GM18526 (cell line): ENCODE data around the gene INTS2.
A peak's percentile ranks its signal among the peaks of the same experiment; 100 is the strongest.

ENCODE experiments used
- POLR2A ChIP-seq: IDR thresholded peaks from 3 replicates; pipeline ENCODE4 v1.6.1; 2011; ENCODE audit not compliant: insufficient read length; ENCODE audit errors: extremely low read depth

The INTS2 gene

DNA sequence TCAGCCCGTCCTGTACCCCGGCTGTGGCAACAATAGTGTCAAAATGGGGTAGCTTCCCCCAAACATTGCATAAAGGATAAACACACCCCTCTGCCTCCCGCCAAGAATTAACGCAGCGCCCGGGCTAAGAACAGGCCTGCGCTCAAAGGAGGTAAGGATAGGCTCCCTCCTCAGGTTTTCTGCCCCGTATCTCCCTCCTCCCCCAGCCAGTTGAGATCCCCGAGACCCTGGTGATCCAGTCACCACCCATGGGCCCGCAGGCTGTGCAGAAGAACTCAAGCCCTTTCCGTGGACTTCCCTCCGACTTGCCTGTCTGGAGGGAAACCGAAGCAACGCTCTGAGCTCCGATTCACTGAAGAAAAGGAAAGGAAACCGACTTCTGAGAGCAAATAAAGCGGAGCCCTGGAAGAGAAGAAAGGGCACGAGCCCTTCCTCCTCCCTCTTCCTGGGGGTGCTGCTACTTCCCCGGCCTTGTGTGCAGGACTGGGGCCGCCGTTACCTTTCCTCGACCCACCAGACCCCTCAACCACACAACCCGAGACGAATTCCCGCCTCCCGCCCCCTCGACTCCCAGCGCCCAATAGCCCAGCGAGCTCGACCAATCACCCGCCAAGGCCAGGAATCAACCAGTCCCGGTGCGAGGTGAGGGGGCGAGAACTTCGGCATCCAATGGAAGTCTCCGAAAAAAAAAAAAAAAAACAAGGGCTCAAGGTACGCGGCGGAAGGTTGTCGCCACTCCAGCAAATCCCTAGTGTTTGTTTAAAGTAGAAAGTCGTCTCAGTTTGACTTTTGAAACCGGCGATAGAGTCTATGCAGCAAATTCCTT lies 64.6 kb downstream of the INTS2 start, which contains the start of gene BRIP1:
BRIP1 (minus strand) TSS at position 554 of the 826 bp plus-strand sequence. CDS start 1,989 bp downstream, outside the sequence.
- TF ChIP-seq POLR2A, result peak; percentile 65

DNA sequence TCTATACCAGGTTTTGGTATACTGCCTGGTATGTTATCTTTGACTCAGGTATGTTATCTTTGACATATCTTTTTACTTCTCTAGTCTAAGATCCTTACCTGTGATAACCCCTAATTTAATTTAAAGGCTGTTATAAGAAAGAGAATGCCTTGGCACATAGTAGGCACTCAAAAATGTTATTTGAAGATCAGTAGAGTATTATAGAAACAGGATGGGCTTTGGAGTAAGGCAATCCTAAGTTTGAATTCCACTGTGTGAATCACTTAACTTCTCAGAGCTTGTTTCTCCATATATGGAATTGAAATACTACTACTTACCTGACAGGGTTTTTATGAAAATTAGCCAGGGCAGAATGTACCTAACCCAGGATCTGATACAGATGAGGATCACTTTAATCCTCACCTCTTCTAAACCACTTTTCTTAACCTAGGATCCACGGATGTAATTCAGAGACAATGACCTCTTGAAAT lies 65.6 kb downstream of the INTS2 start:
- TF ChIP-seq POLR2A, result no peak

DNA sequence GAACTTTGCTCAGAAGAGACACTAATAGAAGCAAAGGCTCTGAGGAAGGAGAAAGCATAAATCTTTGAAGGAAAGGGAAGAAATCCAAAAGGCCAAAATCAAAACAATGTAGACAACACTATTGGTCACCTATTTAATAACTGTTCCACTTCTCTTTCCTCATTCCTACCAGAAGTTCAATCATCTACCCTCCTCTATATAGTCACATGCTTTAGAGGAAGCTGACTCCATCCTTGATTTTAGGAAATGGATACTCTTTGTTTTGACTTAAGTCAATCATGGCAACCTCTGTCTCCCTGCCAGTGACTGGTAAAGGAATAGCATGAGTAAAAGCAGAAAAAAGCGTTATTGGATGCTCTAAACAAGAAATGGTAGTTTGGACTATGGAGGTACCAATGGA lies 71.7 kb downstream of the INTS2 start:
- no peak for TF ChIP-seq POLR2A

DNA sequence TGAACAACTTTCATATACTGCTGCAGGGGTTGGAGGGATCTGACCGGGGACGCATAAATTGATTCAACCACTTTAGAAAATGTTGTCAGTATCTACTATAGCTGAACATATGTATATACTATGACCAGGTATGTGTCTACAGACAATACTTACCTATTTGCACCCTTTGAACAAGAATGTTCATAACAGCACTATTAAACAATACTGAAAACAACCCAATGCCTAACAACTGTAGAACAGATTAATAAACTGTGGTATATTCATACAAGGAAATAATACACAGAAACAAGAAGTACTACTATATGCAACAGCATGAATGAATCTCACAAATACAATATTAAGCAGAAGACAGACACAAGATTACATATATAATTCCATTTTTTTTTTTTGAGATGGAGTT lies 74.9 kb downstream of the INTS2 start:
- TF ChIP-seq POLR2A, result no peak

DNA sequence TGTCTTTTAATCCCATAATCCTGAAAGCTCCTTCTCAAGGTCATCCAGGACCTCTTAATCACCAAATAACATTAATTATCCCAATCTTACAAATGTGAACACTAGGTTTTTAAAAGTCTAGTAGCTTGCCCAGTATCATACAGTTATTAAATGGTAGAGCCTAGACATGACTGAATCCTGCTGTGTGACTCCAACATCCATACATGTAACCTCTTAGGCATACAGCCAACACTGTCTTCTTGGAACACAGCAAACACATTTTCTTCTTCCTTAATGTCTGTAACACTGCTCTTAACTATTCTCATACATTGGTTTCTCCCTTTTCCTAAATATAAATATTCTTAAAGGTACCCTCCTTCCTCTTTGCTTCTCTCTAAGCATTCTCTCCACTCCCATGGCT lies 78.1 kb downstream of the INTS2 start:
- no peak for TF ChIP-seq POLR2A

DNA sequence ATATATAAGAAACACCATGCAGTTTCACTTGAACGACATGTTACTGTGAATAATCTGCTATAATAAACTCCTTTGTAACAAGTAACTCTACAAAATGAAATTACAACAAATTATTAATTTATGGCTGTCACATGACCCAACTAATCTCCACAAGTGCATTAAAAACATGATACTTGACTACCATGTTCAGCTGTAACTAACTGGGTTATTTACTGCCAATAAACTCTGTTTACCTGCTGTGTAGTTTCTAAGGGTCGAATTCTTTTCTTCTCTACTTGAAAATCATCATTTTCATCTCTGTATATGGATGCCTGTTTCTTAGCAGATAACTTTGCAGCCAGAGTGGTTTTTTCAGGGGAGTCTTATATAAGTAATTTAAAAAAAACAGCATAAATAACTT lies 78.9 kb downstream of the INTS2 start:
- TF ChIP-seq POLR2A, result no peak

DNA sequence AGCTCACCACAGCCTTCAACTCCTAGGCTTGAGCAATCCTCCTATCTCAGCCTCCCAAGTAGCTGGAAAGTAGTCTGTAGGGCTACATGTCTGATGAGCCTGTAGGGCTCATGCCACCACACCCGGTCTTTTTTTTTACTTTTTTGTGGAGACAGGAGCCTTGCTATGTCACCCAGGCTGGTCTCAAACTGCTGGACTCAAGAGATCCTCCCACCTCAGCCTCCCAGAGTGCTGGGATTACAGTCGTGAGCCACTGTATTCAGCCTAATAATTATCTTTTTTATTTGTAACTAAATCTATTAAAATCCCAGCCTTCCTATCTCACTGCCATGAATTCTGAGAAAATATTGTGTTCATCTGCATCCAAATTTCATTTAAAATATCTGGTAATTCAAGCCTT lies 79.5 kb downstream of the INTS2 start:
- no peak for TF ChIP-seq POLR2A

DNA sequence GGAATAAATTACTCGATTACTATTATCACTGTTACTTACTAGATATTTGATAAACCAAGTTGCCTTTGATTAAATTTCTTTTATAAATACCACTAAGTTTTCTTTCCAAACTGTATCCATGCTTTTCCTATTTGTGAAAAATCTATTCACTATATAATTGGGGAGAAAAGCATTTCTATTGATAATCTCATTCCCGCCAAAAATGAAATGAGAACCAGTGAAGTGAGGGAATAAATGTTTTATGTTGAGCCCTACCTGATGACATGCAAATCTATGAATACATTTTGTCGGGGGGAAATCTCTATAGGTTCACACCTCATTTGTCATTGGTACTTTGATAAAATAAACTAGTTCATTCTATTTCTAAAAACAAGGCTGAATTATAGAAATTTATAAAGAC lies 80.1 kb downstream of the INTS2 start:
- no peak for TF ChIP-seq POLR2A

DNA sequence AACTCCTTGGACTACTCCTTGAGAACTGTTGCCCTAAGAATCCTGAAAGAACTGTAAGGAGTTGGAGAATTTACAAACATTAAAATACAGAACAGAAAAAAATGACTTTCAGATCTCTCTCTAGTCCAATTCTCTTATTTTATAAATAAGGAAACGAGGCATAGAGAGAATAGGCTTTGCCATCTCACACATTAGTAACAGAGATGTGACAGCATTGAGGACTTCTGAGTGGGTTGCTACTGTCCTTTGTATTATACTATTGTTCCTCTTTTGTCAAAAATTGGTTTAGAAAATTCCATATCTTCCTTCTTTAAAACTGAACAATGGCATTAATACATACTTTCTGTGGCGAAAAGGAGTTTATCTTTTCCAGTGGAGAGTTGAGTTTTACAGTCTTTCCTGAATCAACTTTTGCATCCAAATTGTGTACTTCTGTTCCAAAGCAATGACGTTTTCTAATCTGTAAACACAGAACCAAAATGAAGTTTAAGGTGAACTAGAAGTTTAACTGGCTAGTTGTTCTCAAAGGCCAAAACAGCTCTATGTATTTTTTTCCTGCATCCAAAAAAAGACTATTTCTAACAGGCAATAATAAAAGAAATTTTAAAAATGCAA lies 80.9 kb downstream of the INTS2 start:
- TF ChIP-seq POLR2A, result no peak

DNA sequence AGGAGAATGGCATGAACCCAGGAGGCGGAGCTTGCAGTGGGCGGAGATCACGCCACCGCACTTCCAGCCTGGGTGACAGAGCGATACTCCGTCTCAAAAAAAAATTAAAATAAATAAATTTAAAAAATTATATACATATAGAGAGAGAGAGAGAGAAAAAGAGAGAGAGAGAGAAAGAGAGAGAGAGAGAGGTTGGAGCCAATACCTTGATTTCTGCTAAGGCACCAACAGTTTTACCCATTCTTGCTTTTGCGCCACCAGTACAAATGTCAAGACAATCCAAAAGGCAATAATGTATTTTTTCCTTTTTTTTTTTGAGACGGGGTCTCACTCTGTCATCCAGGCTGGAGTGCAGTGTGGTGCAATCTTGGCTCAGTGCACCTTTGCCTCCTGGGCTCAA lies 81.7 kb downstream of the INTS2 start:
- no peak for TF ChIP-seq POLR2A

DNA sequence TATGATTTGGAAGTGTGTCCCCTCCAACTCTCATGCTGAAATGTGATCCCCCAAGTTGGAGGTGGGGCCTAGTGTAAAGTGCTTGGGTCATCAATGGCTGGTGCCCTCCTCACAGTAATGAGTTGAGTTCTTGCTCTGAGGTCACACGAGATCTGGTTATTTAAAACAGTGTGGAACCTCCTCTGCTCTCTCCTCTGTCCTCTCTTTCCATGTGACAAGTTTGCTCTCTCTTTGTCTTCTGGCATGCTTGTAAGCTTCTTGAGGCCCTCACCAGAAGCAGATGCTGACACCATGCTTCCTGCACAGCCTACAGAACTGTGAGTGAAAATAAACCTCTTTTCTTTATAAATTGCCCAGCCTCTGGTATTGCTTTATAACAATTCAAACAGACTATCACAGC lies 84.3 kb downstream of the INTS2 start:
- no peak for TF ChIP-seq POLR2A

DNA sequence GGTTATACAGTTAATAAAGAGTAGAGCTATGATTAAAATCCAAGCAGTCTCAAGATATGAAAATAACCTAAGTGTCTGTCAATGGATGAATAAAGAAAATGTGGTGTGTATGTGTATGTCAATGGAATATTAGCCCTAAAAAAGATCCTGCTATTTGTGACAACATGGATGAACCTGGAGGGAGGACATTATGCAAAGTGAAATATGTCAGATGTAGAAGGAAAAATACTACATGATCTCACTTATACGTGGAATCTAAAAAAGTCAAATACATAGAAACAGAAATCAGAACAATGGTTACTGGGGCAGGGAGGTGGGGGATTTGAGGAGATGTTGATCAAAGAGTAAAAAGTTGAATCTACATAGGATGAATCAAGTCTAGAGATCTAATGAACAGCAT lies 84.9 kb downstream of the INTS2 start:
- no peak for TF ChIP-seq POLR2A

DNA sequence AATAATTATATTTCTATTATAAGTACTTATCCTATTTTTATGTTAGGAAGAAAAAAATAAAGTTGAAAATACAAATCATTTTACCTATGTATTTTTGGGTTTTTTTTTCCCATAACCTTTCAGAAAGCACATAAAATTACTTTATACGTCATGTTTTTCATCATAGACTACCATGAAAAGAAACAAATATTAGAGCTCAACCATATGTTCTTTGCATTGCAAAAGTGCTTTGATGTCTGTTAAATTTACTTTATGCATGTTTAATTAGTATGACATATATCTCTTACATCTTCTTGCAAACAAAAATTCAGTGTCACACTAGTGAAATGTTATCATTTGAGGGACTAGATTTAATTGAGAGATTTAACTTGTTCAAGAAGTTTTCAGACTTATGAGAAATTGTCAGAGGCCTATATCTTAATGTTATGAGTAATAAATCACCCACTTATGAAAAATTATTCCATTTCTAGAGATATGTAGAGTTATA lies 88.4 kb downstream of the INTS2 start:
- TF ChIP-seq POLR2A, result no peak

DNA sequence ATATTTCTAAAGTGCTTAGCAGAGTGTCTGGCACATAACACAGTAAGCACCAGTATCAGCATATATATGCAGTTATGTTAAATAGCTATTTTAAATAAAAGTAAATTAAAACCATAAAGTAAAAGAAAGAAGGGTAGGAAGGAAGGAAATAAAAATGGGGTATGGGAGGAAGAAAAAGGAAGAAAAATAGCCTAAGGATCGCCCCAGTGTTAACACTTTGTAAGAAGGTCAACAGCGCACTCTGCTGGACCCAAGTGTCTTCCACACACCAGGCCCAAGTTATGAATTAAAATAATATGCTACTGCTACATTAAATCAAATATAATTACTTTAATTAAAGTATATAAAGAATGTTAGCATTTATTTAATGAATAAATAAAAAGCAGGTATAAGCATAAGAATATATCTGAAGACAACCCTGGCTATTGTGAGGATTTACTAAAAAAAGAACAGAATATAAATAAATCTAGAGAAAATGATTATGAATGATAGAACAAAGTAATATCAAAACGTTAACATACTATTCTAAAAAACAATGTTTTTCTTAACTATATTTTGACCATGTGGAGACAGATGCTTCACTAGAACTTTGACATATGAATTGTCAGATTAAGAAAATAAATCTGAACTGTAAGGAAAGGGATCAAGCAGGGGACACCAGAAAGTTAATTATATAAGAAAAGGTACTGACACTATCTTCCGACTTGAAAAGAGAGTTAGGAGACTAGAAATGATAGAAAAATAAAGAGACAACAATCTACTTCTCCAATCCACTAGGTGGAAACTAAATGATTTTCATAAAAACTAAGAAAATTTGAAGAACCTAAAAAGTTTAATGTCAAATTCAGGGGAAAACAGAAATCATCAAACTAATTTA lies 90.4 kb downstream of the INTS2 start:
- TF ChIP-seq POLR2A, result no peak
